ENCODE results near the gene CLTA. TPM values are rescaled to one million over a fixed set of nuclear protein-coding genes. Genes with fewer than 3 reads are reported as not detected.

The CLTA gene
- polyA plus RNA-seq, 2 of the 4 experiments (the other 2 are of a cell fraction): 291 to 312 TPM

DNA sequence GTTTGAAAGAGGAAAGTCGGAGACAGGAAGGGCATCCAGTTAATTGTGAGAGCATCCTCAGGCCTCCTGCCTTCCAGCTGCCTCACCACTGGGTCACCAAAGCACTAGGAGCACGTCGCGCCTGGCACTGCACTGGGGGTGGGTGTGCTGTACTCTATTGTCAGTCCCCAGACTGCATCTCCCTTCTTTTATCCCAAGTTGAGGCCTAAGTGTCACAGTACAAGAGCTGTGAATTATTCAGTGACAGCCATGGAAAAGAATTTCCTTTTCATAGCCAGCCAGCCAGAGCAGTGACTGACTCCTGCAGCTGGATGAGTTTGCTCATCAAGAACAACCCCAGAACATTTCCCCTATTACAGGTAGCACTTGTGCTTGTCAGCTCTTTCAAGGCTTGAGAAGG is 16.3 kb downstream of the CLTA start:
- FAIRE-seq: no peak
- WGBS (ENCODE audit: missing lambda C conversion rate): 94% methylated on average over 4 of the region's 4 CpGs
- Histone ChIP-seq H3K4me2 (peak overlapping the region; percentile 1; the same call in 1 of the 3 replicates), H3K9me3 (no peaks in the 10 kb centered on the region), H3K4me3 (no peak overlapping the region), H3K4me1 (peaks cover 12% of the 10 kb centered on the region), H3K27ac (no peak overlapping the region)
- POLR2A ChIA-PET: interaction anchor here (1.7 kb wide), 1 partner anchor 16 kb away, joined by 7 read pairs; the partner anchor contains the start of gene CLTA
- DNase-seq (ENCODE audit: low read depth in 1 of 2, low spot score in 1 of 2): no peak
- CTCF ChIA-PET: interaction anchor here (1.0 to 3.9 kb wide), 4 partner anchors 10 to 252 kb away, joined by 3 to 21 read pairs (median 12); partner anchors contain the start of gene CLTA
- TF ChIP-seq ZC3H11A (IDR thresholded peaks at IDR 0.05) (no peak), JUNB (IDR thresholded peaks at IDR 0.05) (no peak), MAFK (IDR thresholded peaks at IDR 0.05; ENCODE audit: partially characterized antibody) (no peak), PHF8 (IDR thresholded peaks at IDR 0.05; ENCODE audit: borderline replicate concordance, low read depth) (no peak), CEBPB (IDR thresholded peaks at IDR 0.05) (no peak), ZSCAN20 (CRISPR knock-in tag; IDR thresholded peaks at IDR 0.05) (no peak), HEYL (CRISPR knock-in tag; IDR thresholded peaks at IDR 0.05) (no peak), KDM1A (IDR thresholded peaks at IDR 0.05; ENCODE audit: low read depth) (no peak), HOXB5 (CRISPR knock-in tag; IDR thresholded peaks at IDR 0.05) (no peak), FOSB (CRISPR knock-in tag; IDR thresholded peaks at IDR 0.05) (no peak), PBX3 (IDR thresholded peaks at IDR 0.05) (no peak), REST (IDR thresholded peaks at IDR 0.05) (no peak), FOSL2 (IDR thresholded peaks at IDR 0.05) (no peak), FOSL2 (CRISPR knock-in tag; IDR thresholded peaks at IDR 0.05) (no peak), KDM5A (IDR thresholded peaks at IDR 0.05) (no peak), HMGXB4 (CRISPR knock-in tag; IDR thresholded peaks at IDR 0.05; ENCODE audit: borderline replicate concordance) (no peak), NPAS2 (CRISPR knock-in tag; IDR thresholded peaks at IDR 0.05; ENCODE audit: borderline replicate concordance) (no peak), RCOR1 (IDR thresholded peaks at IDR 0.05; ENCODE audit: low read depth, low read length) (no peak)
- TF ChIP-seq, protein P1, sequence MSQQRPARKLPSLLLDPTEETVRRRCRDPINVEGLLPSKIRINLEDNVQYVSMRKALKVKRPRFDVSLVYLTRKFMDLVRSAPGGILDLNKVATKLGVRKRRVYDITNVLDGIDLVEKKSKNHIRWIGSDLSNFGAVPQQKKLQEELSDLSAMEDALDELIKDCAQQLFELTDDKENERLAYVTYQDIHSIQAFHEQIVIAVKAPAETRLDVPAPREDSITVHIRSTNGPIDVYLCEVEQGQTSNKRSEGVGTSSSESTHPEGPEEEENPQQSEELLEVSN (IDR thresholded peaks at IDR 0.05; ENCODE audit: borderline replicate concordance, low read depth): no peak
- TF ChIP-seq, protein P2, sequence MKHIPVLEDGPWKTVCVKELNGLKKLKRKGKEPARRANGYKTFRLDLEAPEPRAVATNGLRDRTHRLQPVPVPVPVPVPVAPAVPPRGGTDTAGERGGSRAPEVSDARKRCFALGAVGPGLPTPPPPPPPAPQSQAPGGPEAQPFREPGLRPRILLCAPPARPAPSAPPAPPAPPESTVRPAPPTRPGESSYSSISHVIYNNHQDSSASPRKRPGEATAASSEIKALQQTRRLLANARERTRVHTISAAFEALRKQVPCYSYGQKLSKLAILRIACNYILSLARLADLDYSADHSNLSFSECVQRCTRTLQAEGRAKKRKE (CRISPR knock-in tag; IDR thresholded peaks at IDR 0.05; ENCODE audit: low read depth): no peak
- TF ChIP-seq, protein P3, sequence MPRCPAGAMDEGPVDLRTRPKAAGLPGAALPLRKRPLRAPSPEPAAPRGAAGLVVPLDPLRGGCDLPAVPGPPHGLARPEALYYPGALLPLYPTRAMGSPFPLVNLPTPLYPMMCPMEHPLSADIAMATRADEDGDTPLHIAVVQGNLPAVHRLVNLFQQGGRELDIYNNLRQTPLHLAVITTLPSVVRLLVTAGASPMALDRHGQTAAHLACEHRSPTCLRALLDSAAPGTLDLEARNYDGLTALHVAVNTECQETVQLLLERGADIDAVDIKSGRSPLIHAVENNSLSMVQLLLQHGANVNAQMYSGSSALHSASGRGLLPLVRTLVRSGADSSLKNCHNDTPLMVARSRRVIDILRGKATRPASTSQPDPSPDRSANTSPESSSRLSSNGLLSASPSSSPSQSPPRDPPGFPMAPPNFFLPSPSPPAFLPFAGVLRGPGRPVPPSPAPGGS (IDR thresholded peaks at IDR 0.05): no peak
- no peak for ATAC-seq

Measured in A549 (cell line).